WTC11 (cell line): ENCODE measurements around the gene PRKCZ.

Source experiments
- FOXJ3 ChIP-seq: sonication (generic); formaldehyde crosslinking; IDR thresholded peaks from 2 replicates; pipeline ENCODE4 v1.9.0; 2021; ENCODE audit warnings: missing genetic modification reagents, mild to moderate bottlenecking, borderline replicate concordance
- GABPB1 ChIP-seq: sonication (generic); formaldehyde crosslinking; IDR thresholded peaks from 2 replicates; pipeline ENCODE4 v1.8.1; 2023; ENCODE audit warnings: mild to moderate bottlenecking, missing genetic modification reagents
- NFYB ChIP-seq: sonication (generic); formaldehyde crosslinking; conservative IDR thresholded peaks from 2 replicates; pipeline ENCODE4 v1.8.0; 2022; ENCODE audit warnings: low read depth, missing genetic modification reagents
- NR1H2 ChIP-seq: sonication (generic); formaldehyde crosslinking; IDR thresholded peaks from 2 replicates; pipeline ENCODE4 v1.9.0; 2021; ENCODE audit warnings: mild to moderate bottlenecking, moderate library complexity, missing genetic modification reagents
- TEAD4 ChIP-seq: sonication (generic); formaldehyde crosslinking; IDR thresholded peaks from 2 replicates; pipeline ENCODE4 v1.8.0; 2022; ENCODE audit warnings: mild to moderate bottlenecking, missing genetic modification reagents
- TF ChIP-seq, protein P1 (sequence below): fragments of 200-600 bp; IDR thresholded peaks from 2 replicates; pipeline ENCODE4 v1.8.0; 2022; ENCODE audit warnings: antibody characterized with exemption
- TF ChIP-seq, protein P2 (sequence below): sonication (generic); formaldehyde crosslinking; IDR thresholded peaks from 2 replicates; pipeline ENCODE4 v1.8.1; 2023; ENCODE audit warnings: mild to moderate bottlenecking, missing genetic modification reagents, moderate library complexity

DNA sequence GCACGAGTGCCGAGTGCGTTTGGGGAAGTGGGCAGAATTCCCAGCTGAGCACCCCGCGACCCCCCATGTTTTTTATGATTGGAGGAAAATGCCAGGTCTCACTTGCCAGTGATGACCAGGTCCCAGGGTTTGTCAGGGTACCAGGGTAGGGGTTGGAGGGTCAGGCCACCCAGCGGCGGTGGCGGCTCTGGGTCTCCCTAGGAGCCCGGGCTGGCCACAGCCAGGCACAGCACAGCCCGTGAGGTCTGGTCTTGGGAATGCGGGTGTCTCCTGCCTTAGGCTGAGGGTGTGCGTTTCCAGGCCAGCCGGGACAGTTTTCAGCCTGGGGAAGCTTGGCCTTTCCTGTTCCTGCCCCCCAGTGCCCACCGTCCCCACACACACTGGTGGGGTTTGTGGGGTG, 22.7 kb downstream of the PRKCZ start:
- TF ChIP-seq FOXJ3 (CRISPR knock-in tag): no peak
- TF ChIP-seq, protein P1, sequence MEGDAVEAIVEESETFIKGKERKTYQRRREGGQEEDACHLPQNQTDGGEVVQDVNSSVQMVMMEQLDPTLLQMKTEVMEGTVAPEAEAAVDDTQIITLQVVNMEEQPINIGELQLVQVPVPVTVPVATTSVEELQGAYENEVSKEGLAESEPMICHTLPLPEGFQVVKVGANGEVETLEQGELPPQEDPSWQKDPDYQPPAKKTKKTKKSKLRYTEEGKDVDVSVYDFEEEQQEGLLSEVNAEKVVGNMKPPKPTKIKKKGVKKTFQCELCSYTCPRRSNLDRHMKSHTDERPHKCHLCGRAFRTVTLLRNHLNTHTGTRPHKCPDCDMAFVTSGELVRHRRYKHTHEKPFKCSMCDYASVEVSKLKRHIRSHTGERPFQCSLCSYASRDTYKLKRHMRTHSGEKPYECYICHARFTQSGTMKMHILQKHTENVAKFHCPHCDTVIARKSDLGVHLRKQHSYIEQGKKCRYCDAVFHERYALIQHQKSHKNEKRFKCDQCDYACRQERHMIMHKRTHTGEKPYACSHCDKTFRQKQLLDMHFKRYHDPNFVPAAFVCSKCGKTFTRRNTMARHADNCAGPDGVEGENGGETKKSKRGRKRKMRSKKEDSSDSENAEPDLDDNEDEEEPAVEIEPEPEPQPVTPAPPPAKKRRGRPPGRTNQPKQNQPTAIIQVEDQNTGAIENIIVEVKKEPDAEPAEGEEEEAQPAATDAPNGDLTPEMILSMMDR: no peak
- no peak for TF ChIP-seq NFYB (CRISPR knock-in tag)
- no peak for TF ChIP-seq NR1H2 (CRISPR knock-in tag)
- TF ChIP-seq GABPB1 (CRISPR knock-in tag): no peak
- TF ChIP-seq TEAD4 (CRISPR knock-in tag): no peak
- TF ChIP-seq, protein P2, sequence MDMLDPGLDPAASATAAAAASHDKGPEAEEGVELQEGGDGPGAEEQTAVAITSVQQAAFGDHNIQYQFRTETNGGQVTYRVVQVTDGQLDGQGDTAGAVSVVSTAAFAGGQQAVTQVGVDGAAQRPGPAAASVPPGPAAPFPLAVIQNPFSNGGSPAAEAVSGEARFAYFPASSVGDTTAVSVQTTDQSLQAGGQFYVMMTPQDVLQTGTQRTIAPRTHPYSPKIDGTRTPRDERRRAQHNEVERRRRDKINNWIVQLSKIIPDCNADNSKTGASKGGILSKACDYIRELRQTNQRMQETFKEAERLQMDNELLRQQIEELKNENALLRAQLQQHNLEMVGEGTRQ (CRISPR knock-in tag): no peak
